ENCODE data around the gene PHAF1. TPM values are rescaled to one million over a fixed set of nuclear protein-coding genes. Genes with fewer than 3 reads are reported as not detected.

Gene PHAF1
- total and polyA plus RNA-seq, 9 of the 15 experiments (the other 6 are each of a cell fraction or from before 2014, with no cell fraction given): 5.1 to 25.4 (median 13.8) TPM

- TF ChIP-seq, protein P1, sequence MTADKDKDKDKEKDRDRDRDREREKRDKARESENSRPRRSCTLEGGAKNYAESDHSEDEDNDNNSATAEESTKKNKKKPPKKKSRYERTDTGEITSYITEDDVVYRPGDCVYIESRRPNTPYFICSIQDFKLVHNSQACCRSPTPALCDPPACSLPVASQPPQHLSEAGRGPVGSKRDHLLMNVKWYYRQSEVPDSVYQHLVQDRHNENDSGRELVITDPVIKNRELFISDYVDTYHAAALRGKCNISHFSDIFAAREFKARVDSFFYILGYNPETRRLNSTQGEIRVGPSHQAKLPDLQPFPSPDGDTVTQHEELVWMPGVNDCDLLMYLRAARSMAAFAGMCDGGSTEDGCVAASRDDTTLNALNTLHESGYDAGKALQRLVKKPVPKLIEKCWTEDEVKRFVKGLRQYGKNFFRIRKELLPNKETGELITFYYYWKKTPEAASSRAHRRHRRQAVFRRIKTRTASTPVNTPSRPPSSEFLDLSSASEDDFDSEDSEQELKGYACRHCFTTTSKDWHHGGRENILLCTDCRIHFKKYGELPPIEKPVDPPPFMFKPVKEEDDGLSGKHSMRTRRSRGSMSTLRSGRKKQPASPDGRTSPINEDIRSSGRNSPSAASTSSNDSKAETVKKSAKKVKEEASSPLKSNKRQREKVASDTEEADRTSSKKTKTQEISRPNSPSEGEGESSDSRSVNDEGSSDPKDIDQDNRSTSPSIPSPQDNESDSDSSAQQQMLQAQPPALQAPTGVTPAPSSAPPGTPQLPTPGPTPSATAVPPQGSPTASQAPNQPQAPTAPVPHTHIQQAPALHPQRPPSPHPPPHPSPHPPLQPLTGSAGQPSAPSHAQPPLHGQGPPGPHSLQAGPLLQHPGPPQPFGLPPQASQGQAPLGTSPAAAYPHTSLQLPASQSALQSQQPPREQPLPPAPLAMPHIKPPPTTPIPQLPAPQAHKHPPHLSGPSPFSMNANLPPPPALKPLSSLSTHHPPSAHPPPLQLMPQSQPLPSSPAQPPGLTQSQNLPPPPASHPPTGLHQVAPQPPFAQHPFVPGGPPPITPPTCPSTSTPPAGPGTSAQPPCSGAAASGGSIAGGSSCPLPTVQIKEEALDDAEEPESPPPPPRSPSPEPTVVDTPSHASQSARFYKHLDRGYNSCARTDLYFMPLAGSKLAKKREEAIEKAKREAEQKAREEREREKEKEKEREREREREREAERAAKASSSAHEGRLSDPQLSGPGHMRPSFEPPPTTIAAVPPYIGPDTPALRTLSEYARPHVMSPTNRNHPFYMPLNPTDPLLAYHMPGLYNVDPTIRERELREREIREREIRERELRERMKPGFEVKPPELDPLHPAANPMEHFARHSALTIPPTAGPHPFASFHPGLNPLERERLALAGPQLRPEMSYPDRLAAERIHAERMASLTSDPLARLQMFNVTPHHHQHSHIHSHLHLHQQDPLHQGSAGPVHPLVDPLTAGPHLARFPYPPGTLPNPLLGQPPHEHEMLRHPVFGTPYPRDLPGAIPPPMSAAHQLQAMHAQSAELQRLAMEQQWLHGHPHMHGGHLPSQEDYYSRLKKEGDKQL (CRISPR knock-in tag; IDR thresholded peaks at IDR 0.05; ENCODE audit: borderline replicate concordance): peak; percentile 86; the same call in 1 of the 2 replicates
- TF ChIP-seq AFF1 (IDR thresholded peaks at IDR 0.05; ENCODE audit: low read depth in 1 of 2, partially characterized antibody in 2 of 2) (peak in 1 of 2 experiments; percentile 94), HDAC1 (IDR thresholded peaks at IDR 0.05) (peak in 1 of 2 experiments; percentile 94; a peak in 2 of 4 replicates), ARID4B (CRISPR knock-in tag; IDR thresholded peaks at IDR 0.05) (peak; percentile 100), NR2C1 (IDR thresholded peaks at IDR 0.05) (no peak), NR2C1 (tag; IDR thresholded peaks at IDR 0.05) (no peak), MYNN (IDR thresholded peaks at IDR 0.05) (peak; percentile 66), MYNN (CRISPR knock-in tag; IDR thresholded peaks at IDR 0.05) (no peak)
- TF ChIP-seq, protein P2, sequence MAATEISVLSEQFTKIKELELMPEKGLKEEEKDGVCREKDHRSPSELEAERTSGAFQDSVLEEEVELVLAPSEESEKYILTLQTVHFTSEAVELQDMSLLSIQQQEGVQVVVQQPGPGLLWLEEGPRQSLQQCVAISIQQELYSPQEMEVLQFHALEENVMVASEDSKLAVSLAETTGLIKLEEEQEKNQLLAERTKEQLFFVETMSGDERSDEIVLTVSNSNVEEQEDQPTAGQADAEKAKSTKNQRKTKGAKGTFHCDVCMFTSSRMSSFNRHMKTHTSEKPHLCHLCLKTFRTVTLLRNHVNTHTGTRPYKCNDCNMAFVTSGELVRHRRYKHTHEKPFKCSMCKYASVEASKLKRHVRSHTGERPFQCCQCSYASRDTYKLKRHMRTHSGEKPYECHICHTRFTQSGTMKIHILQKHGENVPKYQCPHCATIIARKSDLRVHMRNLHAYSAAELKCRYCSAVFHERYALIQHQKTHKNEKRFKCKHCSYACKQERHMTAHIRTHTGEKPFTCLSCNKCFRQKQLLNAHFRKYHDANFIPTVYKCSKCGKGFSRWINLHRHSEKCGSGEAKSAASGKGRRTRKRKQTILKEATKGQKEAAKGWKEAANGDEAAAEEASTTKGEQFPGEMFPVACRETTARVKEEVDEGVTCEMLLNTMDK (IDR thresholded peaks at IDR 0.05; ENCODE audit: borderline replicate concordance, insufficient read depth, low read depth, low read length, poor library complexity, severe bottlenecking): peak; percentile 98
Measured at GRCh38 chr16:67184995-67185650, 75.4 kb downstream of the PHAF1 start (continued).

Data from K562 (cell line).